Smooth muscle cell (in vitro differentiated cells): ENCODE measurements around the gene AKIRIN2. TPM values are rescaled to one million over a fixed set of nuclear protein-coding genes. Genes with fewer than 3 reads are reported as not detected.
"Not testable (repeated sequence)": the region's sequence is repeated elsewhere in the genome, so short reads cannot be mapped to it uniquely, and the experiment has no call there.

Experiments
- DNase-seq: peaks from one replicate; lab custom pipeline; 2025; ENCODE audit not compliant: unreplicated experiment; lab: John Stamatoyannopoulos, UW
- H2AFZ ChIP-seq: fragments of 200-600 bp; sonication (generic); 2 replicates; pipeline ENCODE4 v1.6.0; 2016; ENCODE audit warnings: antibody characterized with exemption, low read depth, mild to moderate bottlenecking
- H3F3A ChIP-seq: fragments of 200-600 bp; sonication (generic); 2 replicates; pipeline ENCODE4 v1.6.0; 2017; ENCODE audit warnings: antibody characterized with exemption, low read depth
- H3K27ac ChIP-seq: fragments of 200-600 bp; sonication (generic); 2 replicates; pipeline ENCODE4 v1.5.1; 2016; ENCODE audit warnings: low read depth, mild to moderate bottlenecking
- H3K27me3 ChIP-seq: fragments of 200-600 bp; sonication (generic); 2 replicates; pipeline ENCODE4 v1.6.1; 2016; ENCODE audit warnings: low read depth, mild to moderate bottlenecking
- H3K36me3 ChIP-seq: fragments of 200-600 bp; sonication (generic); 2 replicates; pipeline ENCODE4 v1.5.1; 2016; ENCODE audit warnings: low read depth
- H3K4me1 ChIP-seq: fragments of 200-600 bp; sonication (generic); 2 replicates; pipeline ENCODE4 v1.5.1; 2016; ENCODE audit warnings: low read depth
- H3K4me2 ChIP-seq: fragments of 200-600 bp; sonication (generic); 2 replicates; pipeline ENCODE4 v1.6.0; 2016; ENCODE audit warnings: mild to moderate bottlenecking
- H3K4me3 ChIP-seq: fragments of 200-600 bp; sonication (generic); 2 replicates; pipeline ENCODE4 v1.5.1; 2016; ENCODE audit warnings: mild to moderate bottlenecking
- H3K79me2 ChIP-seq: fragments of 200-600 bp; sonication (generic); 2 replicates; pipeline ENCODE4 v1.6.0; 2016; ENCODE audit warnings: low read depth, mild to moderate bottlenecking
- H3K9ac ChIP-seq: fragments of 200-600 bp; sonication (generic); 2 replicates; pipeline ENCODE4 v1.6.0; 2016; ENCODE audit warnings: low read depth
- H3K9me3 ChIP-seq: fragments of 200-600 bp; sonication (generic); replicated peaks from 2 replicates; pipeline ENCODE4 v1.5.1; 2016; ENCODE audit warnings: low read depth
- H4K20me1 ChIP-seq: fragments of 200-600 bp; sonication (generic); 2 replicates; pipeline ENCODE4 v1.6.0; 2016; ENCODE audit warnings: low read depth
- CTCF ChIP-seq: fragments of 200-600 bp; sonication (generic); IDR thresholded peaks from 2 replicates; pipeline ENCODE4 v1.5.1; 2017; ENCODE audit warnings: borderline replicate concordance, mild to moderate bottlenecking, antibody characterized with exemption; ENCODE audit not compliant: insufficient read depth, poor library complexity, severe bottlenecking
- WGBS: methylation state at CpG from one replicate; pipeline ENCODE4 v1.1.7; 2016; ENCODE audit warnings: low lambda C conversion rate; 5-methylcytosine and 5-hydroxymethylcytosine counted together
- polyA plus RNA-seq: library from polyadenylated mRNA; unstranded; fragments of >200 nt; fragmentation: Nextera tagmentation; extraction: Ambion mirVana; gene quantifications from 2 replicates; pipeline ENCODE4 v1.2.1, GENCODE V29; 2016
- total RNA-seq: library from RNA; depleted of rRNA; stranded (reverse); fragments of >200 nt; gene quantifications from 2 replicates; pipeline ENCODE4 v1.2.3, GENCODE V29; 2014

Gene AKIRIN2
- total and polyA plus RNA-seq, 2 experiments from 2014 or later, result 29.6 to 60.3 TPM

- Histone ChIP-seq H3K79me2 (peaks cover 100% of the 10 kb centered on the region), H3K4me2 (no peak overlapping the region), H4K20me1 (peaks cover 100% of the 10 kb centered on the region), H3F3A (peaks cover 4% of the 10 kb centered on the region), H3K27ac (no peak overlapping the region), H3K4me3 (no peak overlapping the region), H3K4me1 (peaks cover 21% of the 10 kb centered on the region), H3K9me3 (no peaks in the 10 kb centered on the region), H3K27me3 (no peaks in the 10 kb centered on the region), H3K9ac (no peak overlapping the region), H3K36me3 (no peaks in the 10 kb centered on the region), H2AFZ (no peak overlapping the region)
- TF ChIP-seq CTCF, result no peak
- 99% methylated on average over 3 of the region's 3 CpGs for WGBS
- no peak for DNase-seq
Measured at GRCh38 chr6:87690441-87690840, 11.6 kb downstream of the AKIRIN2 start.

GRCh38 chr6:87687893-87688292, 14.1 kb downstream of the AKIRIN2 start:
- Histone ChIP-seq H3K79me2 (peaks cover 100% of the 10 kb centered on the region), H4K20me1 (peaks cover 100% of the 10 kb centered on the region)
- not testable (repeated sequence) for H3K27ac ChIP-seq, H3K36me3 ChIP-seq, H2AFZ ChIP-seq, H3K4me3 ChIP-seq, H3F3A ChIP-seq, H3K9ac ChIP-seq, H3K9me3 ChIP-seq, H3K4me1 ChIP-seq, H3K27me3 ChIP-seq, DNase-seq, H3K4me2 ChIP-seq
- WGBS, result 97% methylated on average over 9 of the region's 9 CpGs

DNA sequence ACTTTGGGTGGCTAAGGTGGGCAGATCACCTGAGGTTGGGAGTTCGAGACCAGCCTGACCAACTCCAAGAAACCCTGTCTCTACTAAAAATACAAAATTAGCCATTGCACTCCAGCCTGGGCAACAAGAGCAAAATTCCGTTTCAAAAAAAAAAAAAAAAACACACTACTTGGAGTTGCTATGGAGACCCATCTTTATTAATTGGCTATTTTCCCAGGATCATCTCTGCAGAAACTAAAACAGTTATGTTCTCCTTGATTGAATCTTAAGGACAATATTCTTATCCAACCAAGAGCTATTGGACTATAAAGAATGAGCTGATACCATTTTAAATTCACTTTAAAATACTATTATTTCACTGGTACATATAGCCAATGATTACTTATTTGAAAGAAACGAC, 14.7 kb downstream of the AKIRIN2 start:
- Histone ChIP-seq H2AFZ (no peak overlapping the region), H3K4me3 (no peak overlapping the region), H3K9me3 (no peaks in the 10 kb centered on the region), H3K79me2 (peaks cover 100% of the 10 kb centered on the region), H3K4me1 (peaks cover 11% of the 10 kb centered on the region), H3K9ac (no peak overlapping the region), H3K27ac (no peak overlapping the region), H3K4me2 (no peak overlapping the region), H3K36me3 (no peaks in the 10 kb centered on the region), H3F3A (peaks cover 7% of the 10 kb centered on the region), H3K27me3 (no peaks in the 10 kb centered on the region), H4K20me1 (peaks cover 100% of the 10 kb centered on the region)
- TF ChIP-seq CTCF, result no peak
- no peak for DNase-seq
- WGBS, result 95% methylated on average over 3 of the region's 3 CpGs

- 97% methylated on average over 11 of the region's 11 CpGs for WGBS
- not testable (repeated sequence) for DNase-seq, H2AFZ ChIP-seq, H3K9ac ChIP-seq, H3K4me2 ChIP-seq, H3K27me3 ChIP-seq, H3K9me3 ChIP-seq, H3K4me3 ChIP-seq, H3F3A ChIP-seq, H3K36me3 ChIP-seq, H3K4me1 ChIP-seq, H3K27ac ChIP-seq
- peaks cover 100% of the 10 kb centered on the region for H3K79me2 ChIP-seq
- H4K20me1 ChIP-seq, result peaks cover 100% of the 10 kb centered on the region
Measured at GRCh38 chr6:87686636-87687205, 15.3 kb downstream of the AKIRIN2 start.
